ENCODE results near the gene MED22. TPM values are rescaled to one million over a fixed set of nuclear protein-coding genes. Genes with fewer than 3 reads are reported as not detected.
"Not testable (repeated sequence)": the region's sequence is repeated elsewhere in the genome, so short reads cannot be mapped to it uniquely, and the experiment has no call there.

Gene MED22
- polyA plus RNA-seq, 10 donors: 18.3 to 24.6 (median 21.5) TPM

GRCh38 chr9:133377721-133378216 lies 29.8 kb upstream of the MED22 start:
- DNase-seq: peak in 2 of 3 donors; percentile 31 to 37

GRCh38 chr9:133377280-133377679 lies 29.3 kb upstream of the MED22 start:
- DNase-seq: not testable (repeated sequence)

GRCh38 chr9:133375724-133376654 lies 28.1 kb upstream of the MED22 start, which contains the start of the genes STKLD1 and SURF4:
STKLD1 (plus strand) TSS chr9:133376366; CDS start chr9:133376474, 108 bp downstream.
SURF4 (minus strand) TSS chr9:133376060; CDS start chr9:133375969, 91 bp downstream.
- DNase-seq: peak; percentile 97 to 98 (median 97)

GRCh38 chr9:133375116-133375723 lies 27.3 kb upstream of the MED22 start:
- peak in 2 of 3 donors; percentile 17 to 61 for DNase-seq

GRCh38 chr9:133374612-133375115 lies 26.7 kb upstream of the MED22 start:
- DNase-seq: peak in 1 of 3 donors; percentile 22

- DNase-seq: no peak
Observed at GRCh38 chr9:133372144-133372543, 24.2 kb upstream of the MED22 start.

- no peak for DNase-seq
Observed at GRCh38 chr9:133371261-133371711, 23.4 kb upstream of the MED22 start.

GRCh38 chr9:133370685-133371084 lies 22.8 kb upstream of the MED22 start:
- no peak for DNase-seq

GRCh38 chr9:133369933-133370332 lies 22.0 kb upstream of the MED22 start:
- no peak for DNase-seq

- no peak for DNase-seq
Observed at GRCh38 chr9:133369422-133369821, 21.5 kb upstream of the MED22 start.

- DNase-seq: no peak
Observed at GRCh38 chr9:133368249-133368881, 20.4 kb upstream of the MED22 start.

- DNase-seq: no peak
Observed at GRCh38 chr9:133367778-133368177, 19.8 kb upstream of the MED22 start.

- DNase-seq: no peak
Observed at GRCh38 chr9:133367221-133367620, 19.3 kb upstream of the MED22 start.

GRCh38 chr9:133366435-133366834 lies 18.5 kb upstream of the MED22 start:
- no peak for DNase-seq

GRCh38 chr9:133362359-133363044 lies 14.6 kb upstream of the MED22 start:
- no peak for DNase-seq

- DNase-seq: no peak
Observed at GRCh38 chr9:133361507-133362092, 13.7 kb upstream of the MED22 start.

GRCh38 chr9:133360400-133361393 lies 12.8 kb upstream of the MED22 start:
- DNase-seq: no peak

- peak in 1 of 3 donors; percentile 35 for DNase-seq
Observed at GRCh38 chr9:133359399-133360175, 11.7 kb upstream of the MED22 start.

- DNase-seq: no peak
Observed at GRCh38 chr9:133357656-133358055, 9.7 kb upstream of the MED22 start.

All from muscle of back (tissue), 11 donors.